ENCODE results near the gene BABAM2. TPM values are rescaled to one million over a fixed set of nuclear protein-coding genes. Genes with fewer than 3 reads are reported as not detected.

BABAM2 gene
- total and polyA plus RNA-seq, 10 of the 15 experiments (the other 5 are each of a cell fraction or from before 2014, with no cell fraction given), result 30.7 to 59.9 (median 44.5) TPM

DNA sequence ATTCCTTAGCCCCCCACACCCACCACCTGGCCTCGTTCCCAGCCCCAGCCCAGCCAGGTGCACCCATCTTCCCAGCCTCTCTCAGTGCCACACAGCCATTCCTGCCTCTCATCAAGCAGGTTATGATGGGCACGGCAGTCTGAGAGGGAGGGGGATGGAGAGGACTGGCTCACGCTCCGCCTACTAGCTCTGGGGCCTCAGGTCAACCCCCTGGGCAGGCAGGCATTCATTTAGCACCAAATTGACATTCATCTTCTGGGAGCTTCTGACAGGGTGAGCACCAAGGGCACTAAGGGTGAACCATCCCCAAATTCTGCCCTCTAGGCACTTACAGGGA is 435.9 kb downstream of the BABAM2 start:
- ChIA-PET POLR2A (interaction anchor here (1.0 kb wide), 1 partner anchor 54 kb away, joined by 3 read pairs; no protein-coding TSS in a partner anchor), CTCF (interaction anchor here (0.7 to 1.3 kb wide), 2 partner anchors 437 to 572 kb away, joined by 3 to 4 read pairs; no protein-coding TSS in a partner anchor), RAD21 (ENCODE audit: unreplicated experiment) (interaction anchor here (0.8 to 1.5 kb wide), 2 partner anchors 33 to 50 kb away, joined by 4 read pairs; no protein-coding TSS in a partner anchor), SMC1A (ENCODE audit: uncharacterized antibody, unreplicated experiment) (no interaction called here)
- Histone ChIP-seq H3K4me1 (ENCODE audit: control insufficient read depth, insufficient read depth, low read length) (peaks cover 13% of the 10 kb centered on the region), H4K20me1 (ENCODE audit: control insufficient read depth, insufficient read depth) (no peaks in the 10 kb centered on the region), H3K4me3 (no peak overlapping the region), H3K36me3 (ENCODE audit: control insufficient read depth in 2 of 2, insufficient read depth in 2 of 2, low read length in 1 of 2) (no peaks in the 10 kb centered on the region), H3K4me2 (ENCODE audit: control insufficient read depth, insufficient read depth) (no peak overlapping the region), H3K9me3 (replicated peaks; ENCODE audit: control insufficient read depth, insufficient read depth, low read length) (no peaks in the 10 kb centered on the region), H3K27ac (ENCODE audit: control insufficient read depth, insufficient read depth) (no peak overlapping the region), H3K9ac (ENCODE audit: control insufficient read depth, insufficient read depth, low read length) (no peak overlapping the region), H2AFZ (ENCODE audit: control insufficient read depth, low read depth, low read length) (no peak overlapping the region), H3K79me2 (ENCODE audit: control insufficient read depth, insufficient read depth, low read length) (no peaks in the 10 kb centered on the region), H3K27me3 (replicated peaks in 1 of 2; ENCODE audit: control insufficient read depth in 2 of 2, insufficient read depth in 2 of 2, low read length in 1 of 2) (no peaks in the 10 kb centered on the region)
- BruUV-seq (replicated peaks), result no TSS peak
- intact Hi-C loops (cut with micrococcal nuclease; ENCODE audit: unreplicated experiment), result no loop called here
- 89% methylated on average over 4 of the region's 4 CpGs for WGBS (ENCODE audit: insufficient coverage, insufficient replicate concordance, low lambda C conversion rate, missing lambda C conversion rate)
- in situ Hi-C loops (cut with MboI), result no loop called here
- TF ChIP-seq, protein P1, sequence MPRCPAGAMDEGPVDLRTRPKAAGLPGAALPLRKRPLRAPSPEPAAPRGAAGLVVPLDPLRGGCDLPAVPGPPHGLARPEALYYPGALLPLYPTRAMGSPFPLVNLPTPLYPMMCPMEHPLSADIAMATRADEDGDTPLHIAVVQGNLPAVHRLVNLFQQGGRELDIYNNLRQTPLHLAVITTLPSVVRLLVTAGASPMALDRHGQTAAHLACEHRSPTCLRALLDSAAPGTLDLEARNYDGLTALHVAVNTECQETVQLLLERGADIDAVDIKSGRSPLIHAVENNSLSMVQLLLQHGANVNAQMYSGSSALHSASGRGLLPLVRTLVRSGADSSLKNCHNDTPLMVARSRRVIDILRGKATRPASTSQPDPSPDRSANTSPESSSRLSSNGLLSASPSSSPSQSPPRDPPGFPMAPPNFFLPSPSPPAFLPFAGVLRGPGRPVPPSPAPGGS (IDR thresholded peaks at IDR 0.05; ENCODE audit: borderline replicate concordance, insufficient read depth, low read depth, low read length, poor library complexity, severe bottlenecking), result no peak
- TF ChIP-seq BACH1 (IDR thresholded peaks at IDR 0.05; ENCODE audit: borderline replicate concordance) (no peak), FOXK2 (IDR thresholded peaks at IDR 0.05) (no peak), ZNF217 (IDR thresholded peaks at IDR 0.05) (no peak)
- DNase-seq (ENCODE audit: low read depth, low spot score) (no peak), FAIRE-seq (no peak), ATAC-seq (no peak)

DNA sequence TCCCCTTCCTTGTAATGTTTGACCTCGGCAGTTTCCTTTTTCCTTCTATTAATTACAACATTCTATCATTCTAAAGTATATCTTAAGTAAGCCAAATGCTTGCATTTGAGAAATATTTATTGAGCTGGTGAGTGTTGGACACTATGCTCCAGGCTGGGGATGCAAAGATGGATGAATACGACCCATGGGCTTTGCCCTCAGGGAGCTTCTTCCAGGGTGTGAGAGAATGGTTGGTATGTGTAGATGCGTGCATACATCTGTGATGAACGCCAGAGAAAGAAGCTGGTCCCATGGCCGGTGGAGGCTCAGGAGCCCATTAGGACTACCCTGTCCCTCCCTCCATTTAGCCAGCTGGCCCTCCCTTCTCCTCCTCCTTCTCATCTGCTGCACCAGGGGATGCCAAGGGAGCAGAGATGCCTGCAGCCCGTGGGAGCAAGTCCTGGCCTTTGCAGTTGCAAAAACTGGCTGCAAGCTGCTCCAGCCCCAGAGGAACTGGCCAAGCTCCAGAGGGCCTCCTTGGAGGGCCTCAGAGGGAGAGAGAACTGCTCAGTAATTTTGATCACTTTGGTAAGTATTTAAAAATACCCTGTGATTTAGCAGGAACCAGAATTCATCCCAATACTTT is 436.5 kb downstream of the BABAM2 start:
- Histone ChIP-seq H3K9ac (ENCODE audit: control insufficient read depth, insufficient read depth, low read length) (no peak overlapping the region), H3K79me2 (ENCODE audit: control insufficient read depth, insufficient read depth, low read length) (no peaks in the 10 kb centered on the region), H3K27ac (ENCODE audit: control insufficient read depth, insufficient read depth) (no peak overlapping the region), H3K36me3 (ENCODE audit: control insufficient read depth in 2 of 2, insufficient read depth in 2 of 2, low read length in 1 of 2) (no peaks in the 10 kb centered on the region), H4K20me1 (ENCODE audit: control insufficient read depth, insufficient read depth) (no peaks in the 10 kb centered on the region), H3K9me3 (replicated peaks; ENCODE audit: control insufficient read depth, insufficient read depth, low read length) (no peaks in the 10 kb centered on the region), H3K27me3 (replicated peaks in 1 of 2; ENCODE audit: control insufficient read depth in 2 of 2, insufficient read depth in 2 of 2, low read length in 1 of 2) (no peaks in the 10 kb centered on the region), H3K4me3 (no peak overlapping the region), H3K4me1 (ENCODE audit: control insufficient read depth, insufficient read depth, low read length) (peaks cover 13% of the 10 kb centered on the region), H3K4me2 (ENCODE audit: control insufficient read depth, insufficient read depth) (no peak overlapping the region), H2AFZ (ENCODE audit: control insufficient read depth, low read depth, low read length) (no peak overlapping the region)
- 94% methylated on average over 6 of the region's 6 CpGs for WGBS (ENCODE audit: insufficient coverage, insufficient replicate concordance, low lambda C conversion rate, missing lambda C conversion rate)
- intact Hi-C loops (cut with micrococcal nuclease; ENCODE audit: unreplicated experiment), result no loop called here
- DNase-seq (ENCODE audit: low read depth, low spot score), result no peak
- in situ Hi-C loops (cut with MboI), result no loop called here
- BruUV-seq (replicated peaks), result no TSS peak
- no peak for FAIRE-seq
- ChIA-PET RAD21 (ENCODE audit: unreplicated experiment) (interaction anchor here (1.5 kb wide), 1 partner anchor 34 kb away, joined by 4 read pairs; no protein-coding TSS in a partner anchor), SMC1A (ENCODE audit: uncharacterized antibody, unreplicated experiment) (no interaction called here), POLR2A (interaction anchor here (0.6 kb wide), 1 partner anchor 74 kb away, joined by 3 read pairs; no protein-coding TSS in a partner anchor), CTCF (interaction anchor here (1.3 kb wide), 1 partner anchor 572 kb away, joined by 4 read pairs; no protein-coding TSS in a partner anchor)
- ATAC-seq, result no peak
- no peak for TF ChIP-seq POLR2AphosphoS2 (IDR thresholded peaks at IDR 0.05; ENCODE audit: low read depth, low read length)
- TF ChIP-seq, protein P2, sequence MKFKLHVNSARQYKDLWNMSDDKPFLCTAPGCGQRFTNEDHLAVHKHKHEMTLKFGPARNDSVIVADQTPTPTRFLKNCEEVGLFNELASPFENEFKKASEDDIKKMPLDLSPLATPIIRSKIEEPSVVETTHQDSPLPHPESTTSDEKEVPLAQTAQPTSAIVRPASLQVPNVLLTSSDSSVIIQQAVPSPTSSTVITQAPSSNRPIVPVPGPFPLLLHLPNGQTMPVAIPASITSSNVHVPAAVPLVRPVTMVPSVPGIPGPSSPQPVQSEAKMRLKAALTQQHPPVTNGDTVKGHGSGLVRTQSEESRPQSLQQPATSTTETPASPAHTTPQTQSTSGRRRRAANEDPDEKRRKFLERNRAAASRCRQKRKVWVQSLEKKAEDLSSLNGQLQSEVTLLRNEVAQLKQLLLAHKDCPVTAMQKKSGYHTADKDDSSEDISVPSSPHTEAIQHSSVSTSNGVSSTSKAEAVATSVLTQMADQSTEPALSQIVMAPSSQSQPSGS (IDR thresholded peaks at IDR 0.05; ENCODE audit: low read length), result no peak
- TF ChIP-seq RAD51 (IDR thresholded peaks at IDR 0.05), result no peak
- no peak for TF ChIP-seq SRF (IDR thresholded peaks at IDR 0.05; ENCODE audit: low read depth in 2 of 2, low read length in 2 of 2)
- TF ChIP-seq ATF7 (IDR thresholded peaks at IDR 0.05; ENCODE audit: low read depth), result no peak
- no peak for TF ChIP-seq STAT3 (IDR thresholded peaks at IDR 0.05; ENCODE audit: low read depth, low read length)
- no peak for TF ChIP-seq KDM1A (IDR thresholded peaks at IDR 0.05; ENCODE audit: borderline replicate concordance)
- TF ChIP-seq EED (IDR thresholded peaks at IDR 0.05; ENCODE audit: low read depth), result no peak
- TF ChIP-seq, protein P3, sequence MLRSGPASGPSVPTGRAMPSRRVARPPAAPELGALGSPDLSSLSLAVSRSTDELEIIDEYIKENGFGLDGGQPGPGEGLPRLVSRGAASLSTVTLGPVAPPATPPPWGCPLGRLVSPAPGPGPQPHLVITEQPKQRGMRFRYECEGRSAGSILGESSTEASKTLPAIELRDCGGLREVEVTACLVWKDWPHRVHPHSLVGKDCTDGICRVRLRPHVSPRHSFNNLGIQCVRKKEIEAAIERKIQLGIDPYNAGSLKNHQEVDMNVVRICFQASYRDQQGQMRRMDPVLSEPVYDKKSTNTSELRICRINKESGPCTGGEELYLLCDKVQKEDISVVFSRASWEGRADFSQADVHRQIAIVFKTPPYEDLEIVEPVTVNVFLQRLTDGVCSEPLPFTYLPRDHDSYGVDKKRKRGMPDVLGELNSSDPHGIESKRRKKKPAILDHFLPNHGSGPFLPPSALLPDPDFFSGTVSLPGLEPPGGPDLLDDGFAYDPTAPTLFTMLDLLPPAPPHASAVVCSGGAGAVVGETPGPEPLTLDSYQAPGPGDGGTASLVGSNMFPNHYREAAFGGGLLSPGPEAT (IDR thresholded peaks at IDR 0.05; ENCODE audit: low read depth), result no peak
- no peak for TF ChIP-seq ZZZ3 (IDR thresholded peaks at IDR 0.05; ENCODE audit: control insufficient read depth, insufficient read length, low read depth)
